ENCODE results near the gene PBXIP1.

The PBXIP1 gene

DNA sequence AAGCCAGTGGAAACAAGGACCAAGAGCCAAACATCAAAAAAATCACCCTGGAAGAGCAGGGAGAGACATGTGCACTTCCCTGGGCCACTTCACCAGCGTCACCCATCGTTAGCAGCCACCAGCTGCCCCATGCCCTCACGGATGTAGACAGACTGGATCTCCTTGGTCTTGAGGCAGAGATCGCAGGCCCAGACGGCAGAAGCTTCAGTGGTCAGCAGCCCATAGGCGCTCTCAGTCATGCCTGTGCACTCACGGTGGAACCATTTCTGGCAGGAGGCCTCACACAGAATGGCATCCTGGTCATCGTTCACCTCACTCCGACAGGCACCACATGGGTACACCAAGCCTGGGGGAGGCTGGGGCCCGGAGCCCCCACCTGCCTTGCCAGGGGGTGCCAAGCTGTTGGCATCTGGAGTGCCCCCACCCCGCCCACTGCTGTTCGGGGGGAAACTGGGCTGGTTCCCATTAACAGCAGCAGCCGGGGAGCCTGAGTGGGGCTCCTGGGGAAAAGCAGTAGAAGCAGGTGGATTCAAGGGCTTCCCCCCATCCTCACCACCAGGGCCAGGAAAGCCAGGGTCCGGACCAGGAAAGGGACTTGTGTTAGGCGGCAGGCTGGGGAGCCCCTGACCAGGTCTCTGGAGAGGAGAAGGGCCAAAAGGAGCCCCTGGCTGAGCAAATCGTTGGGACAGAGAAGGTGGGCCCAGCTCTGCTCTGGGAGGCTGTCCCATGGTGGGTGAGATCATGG lies 3.0 kb upstream of the PBXIP1 start:
- Histone ChIP-seq H3K9ac (ENCODE audit: insufficient read length) (no peak overlapping the region), H3K36me3 (ENCODE audit: insufficient read depth, low read length) (peaks cover 25% of the 10 kb centered on the region), H3K27ac (no peak overlapping the region), H3K4me3 (no peak overlapping the region), H3K9me3 (ENCODE audit: low read depth, low read length) (no peaks in the 10 kb centered on the region)
- no peak for DNase-seq (ENCODE audit: low read depth, low spot score)
- TF ChIP-seq EZH2 (IDR thresholded peaks at IDR 0.05) (no peak), POLR2AphosphoS5 (IDR thresholded peaks at IDR 0.05; ENCODE audit: borderline replicate concordance, low read depth, low read length) (no peak), FOXP2 (optimal IDR thresholded peaks at IDR 0.05; ENCODE audit: control extremely low read depth, extremely low read length, insufficient read depth) (no peak)

DNA sequence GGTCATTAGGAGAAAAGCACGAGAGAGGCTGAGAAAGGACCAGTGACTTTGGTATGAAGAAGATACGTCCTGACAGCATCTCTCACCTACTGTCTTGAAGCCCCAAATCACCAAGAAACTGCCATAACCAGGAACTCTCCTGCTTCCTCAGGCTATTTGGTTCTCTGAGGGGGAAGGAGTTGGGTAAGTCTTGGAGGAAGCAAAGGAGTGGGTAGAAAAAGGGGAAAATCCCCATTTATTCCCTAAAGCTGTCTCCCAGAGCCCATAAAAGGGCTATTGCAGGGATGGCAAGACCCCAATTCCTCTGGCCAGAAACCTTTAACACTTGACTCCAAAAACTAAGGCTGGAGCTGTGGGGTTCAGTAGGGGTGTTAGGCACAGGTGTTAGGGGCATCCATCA lies 2.1 kb upstream of the PBXIP1 start:
- Histone ChIP-seq H3K4me3 (no peak overlapping the region), H3K9me3 (ENCODE audit: low read depth, low read length) (no peaks in the 10 kb centered on the region), H3K36me3 (ENCODE audit: insufficient read depth, low read length) (peaks cover 17% of the 10 kb centered on the region), H3K9ac (ENCODE audit: insufficient read length) (no peak overlapping the region), H3K27ac (no peak overlapping the region)
- TF ChIP-seq EZH2 (IDR thresholded peaks at IDR 0.05) (no peak), POLR2AphosphoS5 (IDR thresholded peaks at IDR 0.05; ENCODE audit: borderline replicate concordance, low read depth, low read length) (no peak), FOXP2 (optimal IDR thresholded peaks at IDR 0.05; ENCODE audit: control extremely low read depth, extremely low read length, insufficient read depth) (no peak)
- DNase-seq (ENCODE audit: low read depth, low spot score), result no peak

DNA sequence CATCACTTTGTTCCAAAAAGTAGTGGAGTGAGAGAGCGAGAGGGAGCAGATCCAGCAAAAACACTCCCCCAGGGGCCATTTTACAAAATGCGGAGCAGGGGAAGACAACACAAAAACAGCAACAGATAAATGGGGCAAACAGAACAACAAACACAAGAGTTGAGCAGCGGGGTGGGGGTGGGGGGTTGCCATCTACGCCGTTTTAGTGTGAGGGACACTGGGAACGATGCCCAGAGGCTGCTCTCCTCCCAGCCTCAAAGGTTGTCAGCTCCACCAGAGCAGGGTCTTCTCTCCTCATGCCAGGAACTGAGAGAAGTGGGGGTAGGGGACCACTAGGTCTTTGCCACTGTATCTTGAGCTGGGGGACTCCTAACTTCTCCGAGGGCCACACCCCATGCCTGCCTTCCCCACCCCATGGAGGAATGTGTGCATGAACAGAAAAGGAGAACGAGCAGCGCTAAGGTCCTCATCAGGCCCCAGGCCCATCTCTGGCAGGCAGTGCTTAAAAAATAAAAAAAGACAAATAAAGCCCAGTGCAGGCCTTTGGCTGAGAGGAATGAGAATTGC lies 1.3 kb upstream of the PBXIP1 start:
- H3K4me3 ChIP-seq, result no peak overlapping the region
- TF ChIP-seq POLR2AphosphoS5 (IDR thresholded peaks at IDR 0.05; ENCODE audit: borderline replicate concordance, low read depth, low read length) (no peak), FOXP2 (optimal IDR thresholded peaks at IDR 0.05; ENCODE audit: control extremely low read depth, extremely low read length, insufficient read depth) (no peak), EZH2 (IDR thresholded peaks at IDR 0.05) (no peak)
- no peak for DNase-seq (ENCODE audit: low read depth, low spot score)
- peaks cover 14% of the 10 kb centered on the region; the same call in 1 of the 2 replicates for H3K36me3 ChIP-seq (ENCODE audit: insufficient read depth, low read length)
- H3K9ac ChIP-seq (ENCODE audit: insufficient read length), result no peak overlapping the region
- no peak overlapping the region for H3K27ac ChIP-seq
- no peaks in the 10 kb centered on the region for H3K9me3 ChIP-seq (ENCODE audit: low read depth, low read length)

DNA sequence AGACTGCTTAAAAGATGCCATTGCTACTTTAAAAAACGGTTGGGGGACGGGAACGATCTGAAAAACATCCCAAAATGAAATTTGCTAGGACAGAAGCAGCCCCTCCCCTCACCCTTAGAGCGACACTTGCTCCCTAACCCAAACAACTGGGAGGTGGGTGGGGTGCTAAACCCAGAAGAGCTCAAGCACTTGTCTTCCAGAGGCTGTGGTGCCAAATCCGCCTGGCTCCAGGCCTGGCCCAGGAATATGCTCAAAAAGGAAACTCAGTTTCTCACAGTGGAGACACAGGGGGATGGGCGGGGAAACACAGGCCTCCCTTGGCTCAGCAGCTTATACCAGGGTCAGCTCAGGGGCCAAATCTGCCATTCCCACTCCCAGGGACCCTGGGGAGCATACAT lies 644 bp upstream of the PBXIP1 start:
- Histone ChIP-seq H3K9ac (ENCODE audit: insufficient read length) (peak overlapping the region; percentile 74), H3K36me3 (ENCODE audit: insufficient read depth, low read length) (peaks cover 14% of the 10 kb centered on the region; the same call in 1 of the 2 replicates), H3K4me3 (peak overlapping the region; percentile 87), H3K9me3 (ENCODE audit: low read depth, low read length) (no peaks in the 10 kb centered on the region), H3K27ac (no peak overlapping the region)
- no peak for TF ChIP-seq FOXP2 (optimal IDR thresholded peaks at IDR 0.05; ENCODE audit: control extremely low read depth, extremely low read length, insufficient read depth)
- no peak for TF ChIP-seq POLR2AphosphoS5 (IDR thresholded peaks at IDR 0.05; ENCODE audit: borderline replicate concordance, low read depth, low read length)
- no peak for TF ChIP-seq EZH2 (IDR thresholded peaks at IDR 0.05)
- DNase-seq (ENCODE audit: low read depth, low spot score), result no peak

DNA sequence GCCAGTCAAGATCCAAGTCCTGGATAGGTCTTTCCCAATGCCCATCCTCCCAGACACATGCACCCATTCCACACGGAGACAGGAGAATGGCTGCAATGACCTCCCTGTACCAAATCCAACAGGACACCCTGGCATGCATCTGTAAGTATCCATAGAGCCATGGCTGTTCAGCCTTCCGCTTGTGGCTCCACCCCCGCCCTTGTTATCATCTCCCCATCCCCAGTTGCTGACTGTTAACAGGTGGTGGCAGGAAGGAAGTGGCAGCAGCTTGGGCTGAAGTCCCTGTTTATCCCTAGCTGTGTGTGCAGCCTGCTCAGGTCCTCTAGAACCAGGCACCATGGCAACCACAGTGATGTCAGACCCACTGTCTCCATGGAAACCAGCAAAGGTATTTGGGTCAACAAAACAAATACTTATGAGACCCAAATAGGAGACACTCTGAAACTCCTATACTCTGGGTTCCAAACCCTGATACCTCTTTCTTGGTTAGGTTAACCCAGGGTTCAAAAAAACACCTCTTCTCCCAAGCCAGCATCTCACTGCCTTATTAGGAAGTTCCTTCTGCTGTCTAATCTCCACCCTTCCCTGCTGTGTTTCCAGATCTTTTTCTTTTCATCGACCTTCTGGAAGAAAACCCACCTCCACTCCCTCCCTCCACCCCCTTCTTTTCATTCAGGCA lies 721 bp downstream of the PBXIP1 start:
- Histone ChIP-seq H3K36me3 (ENCODE audit: insufficient read depth, low read length) (peaks cover 14% of the 10 kb centered on the region; the same call in 1 of the 2 replicates), H3K9me3 (ENCODE audit: low read depth, low read length) (no peaks in the 10 kb centered on the region), H3K9ac (ENCODE audit: insufficient read length) (peak overlapping the region; percentile 74), H3K4me3 (peak overlapping the region; percentile 87), H3K27ac (peak overlapping the region; percentile 74)
- TF ChIP-seq EZH2 (IDR thresholded peaks at IDR 0.05) (no peak), POLR2AphosphoS5 (IDR thresholded peaks at IDR 0.05; ENCODE audit: borderline replicate concordance, low read depth, low read length) (no peak), FOXP2 (optimal IDR thresholded peaks at IDR 0.05; ENCODE audit: control extremely low read depth, extremely low read length, insufficient read depth) (no peak)
- no peak for DNase-seq (ENCODE audit: low read depth, low spot score)

DNA sequence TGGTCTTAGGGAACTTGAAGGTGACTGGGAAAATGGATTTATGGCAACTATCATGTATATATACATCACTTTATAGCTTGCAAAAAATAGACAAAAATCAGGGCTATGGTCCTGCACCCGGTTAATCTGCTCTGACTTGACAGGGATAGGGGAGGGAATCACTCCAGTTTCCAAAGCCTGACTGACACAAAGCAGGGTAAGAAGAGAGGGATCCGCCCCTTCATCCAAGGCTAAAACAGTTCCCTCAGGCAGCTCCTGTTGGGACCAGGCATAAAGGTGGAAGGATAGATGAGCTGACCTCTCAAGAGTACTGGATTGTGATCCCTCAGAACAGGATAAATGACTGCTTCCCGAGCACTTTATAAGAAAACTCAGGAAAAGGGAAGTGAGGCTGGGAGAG lies 1.4 kb downstream of the PBXIP1 start:
- H3K36me3 ChIP-seq (ENCODE audit: insufficient read depth, low read length), result peaks cover 13% of the 10 kb centered on the region; the same call in 1 of the 2 replicates
- H3K9ac ChIP-seq (ENCODE audit: insufficient read length), result no peak overlapping the region
- DNase-seq (ENCODE audit: low read depth, low spot score), result no peak
- H3K4me3 ChIP-seq, result no peak overlapping the region
- no peak overlapping the region for H3K27ac ChIP-seq
- H3K9me3 ChIP-seq (ENCODE audit: low read depth, low read length), result no peaks in the 10 kb centered on the region
- TF ChIP-seq EZH2 (IDR thresholded peaks at IDR 0.05) (no peak), POLR2AphosphoS5 (IDR thresholded peaks at IDR 0.05; ENCODE audit: borderline replicate concordance, low read depth, low read length) (no peak), FOXP2 (optimal IDR thresholded peaks at IDR 0.05; ENCODE audit: control extremely low read depth, extremely low read length, insufficient read depth) (no peak)

DNA sequence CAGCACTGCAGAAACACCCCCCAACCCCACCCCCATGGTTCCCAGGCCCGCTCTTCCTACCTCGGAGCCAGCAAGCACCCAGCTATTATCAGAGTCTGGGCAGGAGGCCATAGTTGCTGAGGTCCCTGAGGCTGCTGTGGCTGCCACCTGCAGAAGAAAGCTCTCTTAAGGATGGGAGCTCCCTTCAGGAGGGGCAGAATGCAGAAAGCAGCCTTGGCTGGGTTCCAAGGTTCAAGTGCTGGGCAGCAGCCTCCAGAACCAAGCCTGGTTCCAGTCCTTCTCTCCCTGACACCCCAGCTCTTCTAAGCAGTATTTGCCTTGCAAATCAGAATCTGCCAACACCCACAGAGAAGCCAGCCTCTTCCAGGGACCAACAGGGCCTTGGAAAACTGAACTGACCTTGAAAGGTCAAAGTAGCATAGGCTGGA lies 2.3 kb downstream of the PBXIP1 start:
- Histone ChIP-seq H3K27ac (no peak overlapping the region), H3K36me3 (ENCODE audit: insufficient read depth, low read length) (peaks cover 3% of the 10 kb centered on the region; the same call in 1 of the 2 replicates), H3K9me3 (ENCODE audit: low read depth, low read length) (no peaks in the 10 kb centered on the region), H3K4me3 (no peak overlapping the region), H3K9ac (ENCODE audit: insufficient read length) (no peak overlapping the region)
- no peak for DNase-seq (ENCODE audit: low read depth, low spot score)
- TF ChIP-seq FOXP2 (optimal IDR thresholded peaks at IDR 0.05; ENCODE audit: control extremely low read depth, extremely low read length, insufficient read depth) (no peak), POLR2AphosphoS5 (IDR thresholded peaks at IDR 0.05; ENCODE audit: borderline replicate concordance, low read depth, low read length) (no peak), EZH2 (IDR thresholded peaks at IDR 0.05) (no peak)

DNA sequence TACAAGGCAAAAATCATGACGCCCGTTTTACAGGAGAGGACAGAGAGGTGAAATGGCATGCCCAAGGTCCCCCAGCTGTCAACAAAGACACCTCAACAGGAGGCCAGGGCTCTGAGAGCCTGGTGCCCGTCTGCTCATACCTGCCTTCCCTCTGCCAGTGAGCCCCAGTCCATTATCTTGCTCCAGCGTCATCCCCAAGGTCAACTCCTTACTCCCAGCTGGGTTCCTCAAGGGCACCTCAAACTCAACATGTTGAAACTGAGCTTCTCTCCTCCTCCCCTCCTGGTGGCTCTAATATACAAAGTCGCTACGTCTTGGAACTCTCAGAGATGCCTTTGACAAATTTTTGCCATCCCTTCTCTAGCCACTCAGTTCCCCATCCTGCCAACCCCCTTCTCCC lies 3.2 kb downstream of the PBXIP1 start:
- H3K27ac ChIP-seq, result no peak overlapping the region
- no peaks in the 10 kb centered on the region for H3K9me3 ChIP-seq (ENCODE audit: low read depth, low read length)
- no peak overlapping the region for H3K9ac ChIP-seq (ENCODE audit: insufficient read length)
- no peaks in the 10 kb centered on the region for H3K36me3 ChIP-seq (ENCODE audit: insufficient read depth, low read length)
- no peak for TF ChIP-seq POLR2AphosphoS5 (IDR thresholded peaks at IDR 0.05; ENCODE audit: borderline replicate concordance, low read depth, low read length)
- TF ChIP-seq FOXP2 (optimal IDR thresholded peaks at IDR 0.05; ENCODE audit: control extremely low read depth, extremely low read length, insufficient read depth), result no peak
- no peak for TF ChIP-seq EZH2 (IDR thresholded peaks at IDR 0.05)
- H3K4me3 ChIP-seq, result no peak overlapping the region
- DNase-seq (ENCODE audit: low read depth, low spot score), result no peak
